GM23338 (cell line): ENCODE data around the gene TTLL5.

Source experiments
- CREB1 ChIP-seq: fragments of 250-450 bp; sonication (Bioruptor Pico); IDR thresholded peaks from 2 replicates; pipeline ENCODE4 v1.5.0; 2020; ENCODE audit warnings: low read depth, mild to moderate bottlenecking, moderate library complexity
- CTCF ChIP-seq, 2 experiments: fragments of 200-600 bp in 1 of 2; sonication (generic) in 1 of 2; conservative IDR thresholded peaks; 2 replicates each; pipeline versions ENCODE4 v1.5.1 to v1.6.1; 2016 to 2017; ENCODE audit warnings: antibody characterized with exemption in 2 of 2, low read depth in 2 of 2, mild to moderate bottlenecking in 2 of 2, moderate library complexity in 1 of 2
- ETS1 ChIP-seq: IDR thresholded peaks from 2 replicates; pipeline ENCODE4 v1.6.1; 2016; ENCODE audit warnings: antibody characterized with exemption
- EZH2 ChIP-seq: fragments of 200-600 bp; sonication (generic); IDR thresholded peaks from one replicate; pipeline ENCODE4 v1.8.0; 2017; ENCODE audit warnings: antibody characterized with exemption, mild to moderate bottlenecking, low read depth; ENCODE audit not compliant: unreplicated experiment
- EZH2phosphoT487 ChIP-seq: fragments of 200-600 bp; sonication (generic); IDR thresholded peaks from one replicate; pipeline ENCODE4 v1.8.1; 2018; ENCODE audit warnings: antibody characterized with exemption; ENCODE audit not compliant: unreplicated experiment
- JUNB ChIP-seq: IDR thresholded peaks from one replicate; pipeline ENCODE4 v1.6.1; 2016; ENCODE audit warnings: antibody characterized with exemption; ENCODE audit not compliant: unreplicated experiment
- POLR2AphosphoS5 ChIP-seq: IDR thresholded peaks from 2 replicates; pipeline ENCODE4 v1.6.1; 2016; ENCODE audit warnings: antibody characterized with exemption, low read depth
- STAT1 ChIP-seq: IDR thresholded peaks from one replicate; pipeline ENCODE4 v1.6.1; 2016; ENCODE audit warnings: antibody characterized with exemption; ENCODE audit not compliant: unreplicated experiment
- ZNF114 ChIP-seq: fragments of 250-450 bp; sonication (Bioruptor Pico); IDR thresholded peaks from 2 replicates; pipeline ENCODE4 v1.5.0; 2020; ENCODE audit warnings: mild to moderate bottlenecking, moderate library complexity
- ZNF331 ChIP-seq: fragments of 250-450 bp; sonication (Bioruptor Pico); IDR thresholded peaks from 2 replicates; pipeline ENCODE4 v1.5.0; 2020; ENCODE audit warnings: low read depth, mild to moderate bottlenecking, moderate library complexity
- TF ChIP-seq, protein P1 (sequence below): IDR thresholded peaks from one replicate; pipeline ENCODE4 v1.6.1; 2018; ENCODE audit warnings: antibody characterized with exemption; ENCODE audit not compliant: unreplicated experiment
- TF ChIP-seq, protein P2 (sequence below): fragments of 250-450 bp; sonication (Bioruptor Pico); IDR thresholded peaks from 2 replicates; pipeline ENCODE4 v1.5.0; 2020; ENCODE audit warnings: mild to moderate bottlenecking, moderate library complexity

- TF ChIP-seq EZH2 (no peak), CTCF (conservative IDR thresholded peaks at IDR 0.05; ENCODE audit: low read depth in 2 of 2) (no peak), POLR2AphosphoS5 (no peak), ETS1 (no peak), EZH2phosphoT487 (no peak), STAT1 (no peak), CREB1 (no peak), JUNB (no peak), ZNF331 (CRISPR knock-in tag) (no peak), ZNF114 (CRISPR knock-in tag) (no peak)
- TF ChIP-seq, protein P1, sequence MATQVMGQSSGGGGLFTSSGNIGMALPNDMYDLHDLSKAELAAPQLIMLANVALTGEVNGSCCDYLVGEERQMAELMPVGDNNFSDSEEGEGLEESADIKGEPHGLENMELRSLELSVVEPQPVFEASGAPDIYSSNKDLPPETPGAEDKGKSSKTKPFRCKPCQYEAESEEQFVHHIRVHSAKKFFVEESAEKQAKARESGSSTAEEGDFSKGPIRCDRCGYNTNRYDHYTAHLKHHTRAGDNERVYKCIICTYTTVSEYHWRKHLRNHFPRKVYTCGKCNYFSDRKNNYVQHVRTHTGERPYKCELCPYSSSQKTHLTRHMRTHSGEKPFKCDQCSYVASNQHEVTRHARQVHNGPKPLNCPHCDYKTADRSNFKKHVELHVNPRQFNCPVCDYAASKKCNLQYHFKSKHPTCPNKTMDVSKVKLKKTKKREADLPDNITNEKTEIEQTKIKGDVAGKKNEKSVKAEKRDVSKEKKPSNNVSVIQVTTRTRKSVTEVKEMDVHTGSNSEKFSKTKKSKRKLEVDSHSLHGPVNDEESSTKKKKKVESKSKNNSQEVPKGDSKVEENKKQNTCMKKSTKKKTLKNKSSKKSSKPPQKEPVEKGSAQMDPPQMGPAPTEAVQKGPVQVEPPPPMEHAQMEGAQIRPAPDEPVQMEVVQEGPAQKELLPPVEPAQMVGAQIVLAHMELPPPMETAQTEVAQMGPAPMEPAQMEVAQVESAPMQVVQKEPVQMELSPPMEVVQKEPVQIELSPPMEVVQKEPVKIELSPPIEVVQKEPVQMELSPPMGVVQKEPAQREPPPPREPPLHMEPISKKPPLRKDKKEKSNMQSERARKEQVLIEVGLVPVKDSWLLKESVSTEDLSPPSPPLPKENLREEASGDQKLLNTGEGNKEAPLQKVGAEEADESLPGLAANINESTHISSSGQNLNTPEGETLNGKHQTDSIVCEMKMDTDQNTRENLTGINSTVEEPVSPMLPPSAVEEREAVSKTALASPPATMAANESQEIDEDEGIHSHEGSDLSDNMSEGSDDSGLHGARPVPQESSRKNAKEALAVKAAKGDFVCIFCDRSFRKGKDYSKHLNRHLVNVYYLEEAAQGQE, result no peak
- TF ChIP-seq, protein P2, sequence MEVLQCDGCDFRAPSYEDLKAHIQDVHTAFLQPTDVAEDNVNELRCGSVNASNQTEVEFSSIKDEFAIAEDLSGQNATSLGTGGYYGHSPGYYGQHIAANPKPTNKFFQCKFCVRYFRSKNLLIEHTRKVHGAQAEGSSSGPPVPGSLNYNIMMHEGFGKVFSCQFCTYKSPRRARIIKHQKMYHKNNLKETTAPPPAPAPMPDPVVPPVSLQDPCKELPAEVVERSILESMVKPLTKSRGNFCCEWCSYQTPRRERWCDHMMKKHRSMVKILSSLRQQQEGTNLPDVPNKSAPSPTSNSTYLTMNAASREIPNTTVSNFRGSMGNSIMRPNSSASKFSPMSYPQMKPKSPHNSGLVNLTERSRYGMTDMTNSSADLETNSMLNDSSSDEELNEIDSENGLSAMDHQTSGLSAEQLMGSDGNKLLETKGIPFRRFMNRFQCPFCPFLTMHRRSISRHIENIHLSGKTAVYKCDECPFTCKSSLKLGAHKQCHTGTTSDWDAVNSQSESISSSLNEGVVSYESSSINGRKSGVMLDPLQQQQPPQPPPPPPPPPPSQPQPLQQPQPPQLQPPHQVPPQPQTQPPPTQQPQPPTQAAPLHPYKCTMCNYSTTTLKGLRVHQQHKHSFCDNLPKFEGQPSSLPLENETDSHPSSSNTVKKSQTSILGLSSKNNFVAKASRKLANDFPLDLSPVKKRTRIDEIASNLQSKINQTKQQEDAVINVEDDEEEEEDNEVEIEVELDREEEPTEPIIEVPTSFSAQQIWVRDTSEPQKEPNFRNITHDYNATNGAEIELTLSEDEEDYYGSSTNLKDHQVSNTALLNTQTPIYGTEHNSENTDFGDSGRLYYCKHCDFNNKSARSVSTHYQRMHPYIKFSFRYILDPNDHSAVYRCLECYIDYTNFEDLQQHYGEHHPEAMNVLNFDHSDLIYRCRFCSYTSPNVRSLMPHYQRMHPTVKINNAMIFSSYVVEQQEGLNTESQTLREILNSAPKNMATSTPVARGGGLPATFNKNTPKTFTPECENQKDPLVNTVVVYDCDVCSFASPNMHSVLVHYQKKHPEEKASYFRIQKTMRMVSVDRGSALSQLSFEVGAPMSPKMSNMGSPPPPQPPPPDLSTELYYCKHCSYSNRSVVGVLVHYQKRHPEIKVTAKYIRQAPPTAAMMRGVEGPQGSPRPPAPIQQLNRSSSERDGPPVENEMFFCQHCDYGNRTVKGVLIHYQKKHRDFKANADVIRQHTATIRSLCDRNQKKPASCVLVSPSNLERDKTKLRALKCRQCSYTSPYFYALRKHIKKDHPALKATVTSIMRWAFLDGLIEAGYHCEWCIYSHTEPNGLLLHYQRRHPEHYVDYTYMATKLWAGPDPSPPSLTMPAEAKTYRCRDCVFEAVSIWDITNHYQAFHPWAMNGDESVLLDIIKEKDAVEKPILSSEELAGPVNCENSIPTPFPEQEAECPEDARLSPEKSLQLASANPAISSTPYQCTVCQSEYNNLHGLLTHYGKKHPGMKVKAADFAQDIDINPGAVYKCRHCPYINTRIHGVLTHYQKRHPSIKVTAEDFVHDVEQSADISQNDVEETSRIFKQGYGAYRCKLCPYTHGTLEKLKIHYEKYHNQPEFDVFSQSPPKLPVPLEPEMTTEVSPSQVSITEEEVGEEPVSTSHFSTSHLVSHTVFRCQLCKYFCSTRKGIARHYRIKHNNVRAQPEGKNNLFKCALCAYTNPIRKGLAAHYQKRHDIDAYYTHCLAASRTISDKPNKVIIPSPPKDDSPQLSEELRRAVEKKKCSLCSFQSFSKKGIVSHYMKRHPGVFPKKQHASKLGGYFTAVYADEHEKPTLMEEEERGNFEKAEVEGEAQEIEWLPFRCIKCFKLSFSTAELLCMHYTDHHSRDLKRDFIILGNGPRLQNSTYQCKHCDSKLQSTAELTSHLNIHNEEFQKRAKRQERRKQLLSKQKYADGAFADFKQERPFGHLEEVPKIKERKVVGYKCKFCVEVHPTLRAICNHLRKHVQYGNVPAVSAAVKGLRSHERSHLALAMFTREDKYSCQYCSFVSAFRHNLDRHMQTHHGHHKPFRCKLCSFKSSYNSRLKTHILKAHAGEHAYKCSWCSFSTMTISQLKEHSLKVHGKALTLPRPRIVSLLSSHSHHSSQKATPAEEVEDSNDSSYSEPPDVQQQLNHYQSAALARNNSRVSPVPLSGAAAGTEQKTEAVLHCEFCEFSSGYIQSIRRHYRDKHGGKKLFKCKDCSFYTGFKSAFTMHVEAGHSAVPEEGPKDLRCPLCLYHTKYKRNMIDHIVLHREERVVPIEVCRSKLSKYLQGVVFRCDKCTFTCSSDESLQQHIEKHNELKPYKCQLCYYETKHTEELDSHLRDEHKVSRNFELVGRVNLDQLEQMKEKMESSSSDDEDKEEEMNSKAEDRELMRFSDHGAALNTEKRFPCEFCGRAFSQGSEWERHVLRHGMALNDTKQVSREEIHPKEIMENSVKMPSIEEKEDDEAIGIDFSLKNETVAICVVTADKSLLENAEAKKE, result no peak
Measured at GRCh38 chr14:75820761-75821160, 159.7 kb downstream of the TTLL5 start.
